ENCODE data around the gene OR5T2.

- TF ChIP-seq CTCF (IDR thresholded peaks at IDR 0.05; ENCODE audit: low read depth, low read length): no peak
- no peak for TF ChIP-seq POLR2A (IDR thresholded peaks at IDR 0.05; ENCODE audit: extremely low read depth, insufficient read length)
- TF ChIP-seq MYC (IDR thresholded peaks at IDR 0.05; ENCODE audit: low read depth, low read length): no peak
Observed at GRCh38 chr11:56251954-56252353, 17.9 kb upstream of the OR5T2 start, which contains the start of gene OR5T3.

Measured in NB4 (cell line).